PC-3 (cell line): Measurements from ENCODE around the gene CLP1. TPM values are rescaled to one million over a fixed set of nuclear protein-coding genes. Genes with fewer than 3 reads are reported as not detected.

Source experiments
- ATAC-seq: fragments of 200-7000 bp; cut with Tn5 transposase; 2 replicates; pipeline ENCODE4 v1.9.1; 2020; ENCODE audit warnings: mild to moderate bottlenecking, moderate library complexity
- Bru-seq: library from RNA; stranded (reverse); fragments of 400-500 nt; gene quantifications from one replicate; lab custom pipeline; 2021; lab: Mats Ljungman, UMichigan
- BruChase-seq, 2 experiments: library from RNA; stranded (reverse); fragments of 400-500 nt; gene quantifications; one replicate each; lab custom pipeline; 2021; lab: Mats Ljungman, UMichigan
- BruUV-seq: library from RNA; stranded (reverse); fragments of 400-500 nt; replicated peaks from 2 replicates; lab custom pipeline; 2021; lab: Mats Ljungman, UMichigan
- CTCF ChIA-PET: fragments of 300-600 bp; sonication (Branson Sonifier 250); formaldehyde crosslinking; loops from one replicate; lab custom pipeline; 2022; ENCODE audit warnings: antibody characterized with exemption; lab: Charles Lee
- POLR2A ChIA-PET: fragments of 300-600 bp; sonication (Branson Sonifier 250); formaldehyde crosslinking; loops from one replicate; lab custom pipeline; 2022; ENCODE audit warnings: antibody characterized with exemption; ENCODE audit not compliant: unreplicated experiment; lab: Charles Lee
- DNase-seq: peaks from one replicate; pipeline ENCODE4 v3.0.0-alpha.2; 2015
- H2AFZ ChIP-seq: fragments of 300-600 bp; sonication (generic); 2 replicates; pipeline ENCODE4 v1.6.0; 2016; ENCODE audit warnings: antibody characterized with exemption, low read length
- H3F3A ChIP-seq: fragments of 300-600 bp; sonication (generic); one replicate; pipeline ENCODE4 v1.6.0; 2017; ENCODE audit warnings: antibody characterized with exemption, low read length, control low read depth, mild to moderate bottlenecking; ENCODE audit not compliant: unreplicated experiment
- H3K27ac ChIP-seq: fragments of 300-600 bp; sonication (generic); 2 replicates; pipeline ENCODE4 v1.5.1; 2016; ENCODE audit warnings: mild to moderate bottlenecking, low read length
- H3K27me3 ChIP-seq: fragments of 300-600 bp; sonication (generic); 2 replicates; pipeline ENCODE4 v1.6.1; 2016; ENCODE audit warnings: low read length, mixed read lengths
- H3K36me3 ChIP-seq: fragments of 300-600 bp; sonication (generic); 2 replicates; pipeline ENCODE4 v1.6.1; 2016; ENCODE audit warnings: low read depth, mixed run types, low read length, mixed read lengths
- H3K4me1 ChIP-seq: fragments of 300-600 bp; sonication (generic); 2 replicates; pipeline ENCODE4 v1.5.1; 2016; ENCODE audit warnings: low read length; ENCODE audit not compliant: insufficient read depth
- H3K4me2 ChIP-seq: fragments of 300-600 bp; sonication (generic); 2 replicates; pipeline ENCODE4 v1.6.0; 2016; ENCODE audit warnings: low read length
- H3K4me3 ChIP-seq: fragments of 300-600 bp; sonication (generic); 2 replicates; pipeline ENCODE4 v1.5.1; 2016; ENCODE audit warnings: mild to moderate bottlenecking, low read length, mixed read lengths
- H3K79me2 ChIP-seq: fragments of 300-600 bp; sonication (generic); 2 replicates; pipeline ENCODE4 v1.6.1; 2017; ENCODE audit warnings: low read length, mixed read lengths
- H3K9ac ChIP-seq: fragments of 300-600 bp; sonication (generic); 2 replicates; pipeline ENCODE4 v1.6.0; 2016; ENCODE audit warnings: mild to moderate bottlenecking, low read length
- H3K9me2 ChIP-seq: fragments of 300-600 bp; sonication (generic); replicated peaks from 2 replicates; pipeline ENCODE4 v1.6.1; 2016; ENCODE audit warnings: mixed run types, low read length, mixed read lengths
- H3K9me3 ChIP-seq: fragments of 300-600 bp; sonication (generic); 2 replicates; pipeline ENCODE4 v1.6.1; 2016; ENCODE audit warnings: low read length, mixed read lengths
- H4K20me1 ChIP-seq: fragments of 300-600 bp; sonication (generic); 2 replicates; pipeline ENCODE4 v1.6.1; 2016; ENCODE audit warnings: low read length, mixed read lengths
- EZH2 ChIP-seq: fragments of 300-600 bp; sonication (generic); IDR thresholded peaks from one replicate; pipeline ENCODE4 v1.6.1; 2017; ENCODE audit warnings: antibody characterized with exemption, mild to moderate bottlenecking, low read length; ENCODE audit not compliant: unreplicated experiment
- EZH2phosphoT487 ChIP-seq: fragments of 300-600 bp; sonication (generic); IDR thresholded peaks from 2 replicates; pipeline ENCODE4 v1.6.1; 2018; ENCODE audit warnings: mild to moderate bottlenecking, antibody characterized with exemption, low read length, borderline replicate concordance
- intact Hi-C: fragments of 100-400 bp; cut with micrococcal nuclease; formaldehyde crosslinking; loops from 2 replicates; pipeline ENCODE4 v1.9.0; 2023
- long read RNA-seq: library from polyadenylated mRNA; unstranded; transcript quantifications from one replicate; pipeline ENCODE4 v2.0.0, GENCODE V29; 2021; ENCODE audit not compliant: unreplicated experiment
- total RNA-seq: library from RNA; depleted of rRNA; stranded (reverse); fragments of >200 nt; gene quantifications from 2 replicates; pipeline ENCODE4 v1.2.3, GENCODE V29; 2014; rRNA removed
- TF ChIP-seq, protein P1 (sequence below): fragments of 300-600 bp; sonication (generic); conservative IDR thresholded peaks from 2 replicates; pipeline ENCODE4 v1.5.1; 2017; ENCODE audit warnings: antibody characterized with exemption, low read depth, mild to moderate bottlenecking, low read length

The CLP1 gene
- 23.0 and 28.4 TPM in 2 replicates for total RNA-seq
- Bru-seq, nascent RNA, result percentile 75 among the genes with signal in this experiment
- percentile 83 among the genes with signal in this experiment for BruChase-seq, experiment 1, labeled RNA remaining after a 6-hour chase
- BruChase-seq, experiment 2, labeled RNA remaining after a 2-hour chase, result percentile 97 among the genes with signal in this experiment
- long read RNA-seq, transcript CLP1-205 (3 exons, 2,435 nt), result major isoform, 53 of 61 reads
- long read RNA-seq, partial matches to known transcripts, result 8 of 61 reads
- long read RNA-seq, other reads (novel, unspliced or antisense), result 0 of 61 reads

DNA sequence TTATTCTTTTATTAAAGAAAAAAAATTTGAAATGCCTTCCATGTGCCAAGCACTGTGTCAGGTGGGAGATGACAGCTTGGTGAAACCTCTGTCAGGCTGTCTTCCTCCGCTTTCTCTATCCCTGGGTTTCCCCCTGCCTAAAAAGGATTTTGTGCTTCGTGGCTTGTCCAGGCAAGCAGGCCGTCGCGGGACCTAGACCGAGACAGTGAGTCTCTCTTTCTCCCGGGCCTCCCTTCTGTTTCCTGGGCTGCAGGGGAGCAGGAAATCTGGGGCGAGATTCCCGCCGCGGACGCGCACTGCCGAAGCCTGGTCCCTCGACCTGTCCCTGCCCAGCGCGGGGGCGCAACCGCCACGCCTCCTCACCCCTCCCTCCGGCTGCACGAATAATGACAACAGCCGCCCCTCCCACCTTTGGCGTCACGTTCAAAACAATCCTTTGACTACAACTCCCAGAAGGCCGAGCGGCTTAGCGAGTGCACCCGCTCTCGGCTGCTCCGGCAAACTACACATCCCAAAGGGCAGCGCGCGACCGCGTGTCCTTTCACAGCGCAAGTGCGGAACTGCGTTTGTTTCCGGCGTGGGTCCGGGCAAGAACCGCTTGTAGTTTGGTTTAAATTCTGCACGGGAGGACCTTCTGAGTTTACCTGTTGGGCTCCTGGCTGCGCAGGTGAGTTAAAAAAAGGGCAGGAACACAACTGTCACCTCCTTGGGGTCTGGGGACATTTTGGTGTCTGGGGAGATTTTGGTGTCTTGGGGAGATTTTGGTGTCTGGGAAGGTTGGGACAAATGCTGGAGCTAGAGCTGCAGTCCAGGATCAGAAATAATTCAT lies at the start of gene CLP1:
Gene CLP1 (plus strand): TSS at position 569 of the 829 bp plus-strand sequence. CDS start 1,715 bp downstream, outside the sequence.
- Histone ChIP-seq H3K36me3 (peaks cover 21% of the 10 kb centered on the region), H3K4me1 (peaks cover 8% of the 10 kb centered on the region), H3K27me3 (no peaks in the 10 kb centered on the region), H3K9ac (peak within 1 kb of the TSS; percentile 82), H3K9me3 (no peaks in the 10 kb centered on the region), H3F3A (no peaks in the 10 kb centered on the region), H4K20me1 (0 out of 2 replicates have a peak, but pooled peaks cover 3% of the 10 kb centered on the region), H3K27ac (0 out of 2 replicates have a peak within 1 kb of the TSS, but pooled peaks have one; percentile 11), H3K9me2 (no peaks in the 10 kb centered on the region), H2AFZ (peak within 1 kb of the TSS; percentile 76), H3K79me2 (peaks cover 32% of the 10 kb centered on the region), H3K4me3 (peak within 1 kb of the TSS; percentile 94), H3K4me2 (peak within 1 kb of the TSS; percentile 96)
- ATAC-seq (peak; percentile 98), DNase-seq (peak; percentile 100)
- ChIA-PET POLR2A (interaction anchor here (0.6 kb wide), 1 partner anchor 216 kb away, joined by 3 read pairs; no protein-coding TSS in a partner anchor), CTCF (no interaction called here)
- TF ChIP-seq, protein P1, sequence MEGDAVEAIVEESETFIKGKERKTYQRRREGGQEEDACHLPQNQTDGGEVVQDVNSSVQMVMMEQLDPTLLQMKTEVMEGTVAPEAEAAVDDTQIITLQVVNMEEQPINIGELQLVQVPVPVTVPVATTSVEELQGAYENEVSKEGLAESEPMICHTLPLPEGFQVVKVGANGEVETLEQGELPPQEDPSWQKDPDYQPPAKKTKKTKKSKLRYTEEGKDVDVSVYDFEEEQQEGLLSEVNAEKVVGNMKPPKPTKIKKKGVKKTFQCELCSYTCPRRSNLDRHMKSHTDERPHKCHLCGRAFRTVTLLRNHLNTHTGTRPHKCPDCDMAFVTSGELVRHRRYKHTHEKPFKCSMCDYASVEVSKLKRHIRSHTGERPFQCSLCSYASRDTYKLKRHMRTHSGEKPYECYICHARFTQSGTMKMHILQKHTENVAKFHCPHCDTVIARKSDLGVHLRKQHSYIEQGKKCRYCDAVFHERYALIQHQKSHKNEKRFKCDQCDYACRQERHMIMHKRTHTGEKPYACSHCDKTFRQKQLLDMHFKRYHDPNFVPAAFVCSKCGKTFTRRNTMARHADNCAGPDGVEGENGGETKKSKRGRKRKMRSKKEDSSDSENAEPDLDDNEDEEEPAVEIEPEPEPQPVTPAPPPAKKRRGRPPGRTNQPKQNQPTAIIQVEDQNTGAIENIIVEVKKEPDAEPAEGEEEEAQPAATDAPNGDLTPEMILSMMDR, result no peak
- TF ChIP-seq EZH2phosphoT487 (no peak), EZH2 (no peak)
- no TSS peak for BruUV-seq
- intact Hi-C loops, result loop anchor here (1.0 kb wide), 2 partner anchors 10 to 55 kb away; partner anchors contain the start of genes MED19 and TMX2

DNA sequence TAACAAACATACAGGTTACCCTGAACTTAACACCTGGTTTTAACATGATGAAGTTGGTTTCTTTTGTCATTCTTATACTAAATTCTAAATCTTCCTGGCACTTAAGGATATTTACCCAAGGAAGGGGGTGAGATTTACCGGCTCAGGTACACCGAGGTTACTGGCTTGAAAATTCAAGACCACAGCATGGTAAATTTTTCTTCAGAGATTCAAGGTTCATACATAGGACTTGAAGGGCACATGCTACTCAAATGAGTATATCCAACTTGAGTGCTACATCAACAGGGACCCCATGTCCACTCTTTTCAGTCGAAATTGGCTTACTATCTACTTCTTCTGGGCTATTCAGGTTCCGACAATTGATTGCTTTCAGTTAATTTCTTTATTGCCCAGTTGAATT lies 47.4 kb upstream of the CLP1 start:
- H3K9me2 ChIP-seq, result no peaks in the 10 kb centered on the region
- no peaks in the 10 kb centered on the region for H3K4me1 ChIP-seq
- H3K4me3 ChIP-seq, result no peak overlapping the region
- no peak overlapping the region for H2AFZ ChIP-seq
- H3K9ac ChIP-seq, result no peak overlapping the region
- H3K9me3 ChIP-seq, result no peaks in the 10 kb centered on the region
- CTCF ChIA-PET, result no interaction called here
- BruUV-seq, result no TSS peak
- POLR2A ChIA-PET, result no interaction called here
- TF ChIP-seq, protein P1, result no peak
- TF ChIP-seq EZH2, result no peak
- TF ChIP-seq EZH2phosphoT487, result no peak
- intact Hi-C loops, result no loop called here
- H3K79me2 ChIP-seq, result no peaks in the 10 kb centered on the region
- H3F3A ChIP-seq, result no peaks in the 10 kb centered on the region
- ATAC-seq (no peak), DNase-seq (no peak)
- no peak overlapping the region for H3K4me2 ChIP-seq
- no peaks in the 10 kb centered on the region for H3K36me3 ChIP-seq
- no peaks in the 10 kb centered on the region for H4K20me1 ChIP-seq
- peaks cover 83% of the 10 kb centered on the region for H3K27me3 ChIP-seq
- no peak overlapping the region for H3K27ac ChIP-seq
